GM13977 (cell line): ENCODE results near the gene VWA3A.

ENCODE experiments used
- DNase-seq: peaks from one replicate; pipeline ENCODE4 v3.0.0; 2012; ENCODE audit warnings: low spot score
- in situ Hi-C: fragments of 300-500 bp; cut with MboI; formaldehyde crosslinking; loops from one replicate; pipeline ENCODE4 v1.12.0; 2022; ENCODE audit warnings: low sequenced_read_pairs, low pct_unique_long_range_greater_than_20kb, mixed read lengths, inconsistent platforms; ENCODE audit not compliant: unreplicated experiment
- TF ChIP-seq, protein P1 (sequence below): IDR thresholded peaks from 2 replicates; pipeline ENCODE4 v1.5.1; 2012; ENCODE audit warnings: mild to moderate bottlenecking, control low read depth; ENCODE audit not compliant: insufficient read depth; ENCODE audit errors: extremely low read depth, missing control alignments

The VWA3A gene

DNA sequence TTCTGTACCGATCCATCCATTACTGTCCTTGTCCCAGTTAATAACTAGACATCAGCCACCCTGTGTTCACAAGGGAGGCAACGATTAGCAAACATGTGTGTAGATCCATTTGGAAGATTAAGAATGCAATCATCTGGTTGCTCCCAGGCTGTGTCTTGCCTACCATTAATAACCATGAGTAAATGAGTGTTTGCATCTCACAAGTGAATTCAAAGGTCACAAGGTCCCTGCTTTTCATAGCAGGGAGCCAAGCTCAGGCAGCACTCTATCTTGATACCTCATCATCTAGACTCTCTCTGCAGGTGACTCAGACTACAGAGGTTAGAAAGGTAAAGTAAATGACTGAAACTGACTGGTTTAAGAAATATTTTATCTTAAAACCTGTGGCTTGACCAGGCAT lies 25.3 kb downstream of the VWA3A start:
- TF ChIP-seq, protein P1, sequence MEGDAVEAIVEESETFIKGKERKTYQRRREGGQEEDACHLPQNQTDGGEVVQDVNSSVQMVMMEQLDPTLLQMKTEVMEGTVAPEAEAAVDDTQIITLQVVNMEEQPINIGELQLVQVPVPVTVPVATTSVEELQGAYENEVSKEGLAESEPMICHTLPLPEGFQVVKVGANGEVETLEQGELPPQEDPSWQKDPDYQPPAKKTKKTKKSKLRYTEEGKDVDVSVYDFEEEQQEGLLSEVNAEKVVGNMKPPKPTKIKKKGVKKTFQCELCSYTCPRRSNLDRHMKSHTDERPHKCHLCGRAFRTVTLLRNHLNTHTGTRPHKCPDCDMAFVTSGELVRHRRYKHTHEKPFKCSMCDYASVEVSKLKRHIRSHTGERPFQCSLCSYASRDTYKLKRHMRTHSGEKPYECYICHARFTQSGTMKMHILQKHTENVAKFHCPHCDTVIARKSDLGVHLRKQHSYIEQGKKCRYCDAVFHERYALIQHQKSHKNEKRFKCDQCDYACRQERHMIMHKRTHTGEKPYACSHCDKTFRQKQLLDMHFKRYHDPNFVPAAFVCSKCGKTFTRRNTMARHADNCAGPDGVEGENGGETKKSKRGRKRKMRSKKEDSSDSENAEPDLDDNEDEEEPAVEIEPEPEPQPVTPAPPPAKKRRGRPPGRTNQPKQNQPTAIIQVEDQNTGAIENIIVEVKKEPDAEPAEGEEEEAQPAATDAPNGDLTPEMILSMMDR, result no peak
- DNase-seq, result no peak
- in situ Hi-C loops, result no loop called here

DNA sequence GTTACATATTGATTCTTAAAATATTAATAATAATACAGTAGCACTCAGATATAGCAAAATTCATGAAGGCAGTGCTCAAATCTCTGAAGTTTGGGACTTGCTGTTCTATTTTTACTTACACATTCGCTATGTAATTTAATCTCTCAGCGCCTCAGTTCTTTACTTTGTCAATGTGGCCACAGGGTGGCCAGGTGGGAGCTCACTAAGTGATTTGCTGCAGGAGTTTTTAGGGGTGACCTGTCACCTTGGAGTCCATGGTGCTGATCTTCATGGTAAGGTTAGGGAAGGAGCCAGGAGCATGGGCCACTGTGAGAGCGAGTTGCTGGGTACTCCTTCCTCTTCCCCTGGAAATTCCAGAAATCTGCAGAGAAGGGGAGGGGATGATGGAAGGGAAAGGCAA lies 28.1 kb downstream of the VWA3A start:
- TF ChIP-seq, protein P1, result no peak
- no peak for DNase-seq
- in situ Hi-C loops, result no loop called here

DNA sequence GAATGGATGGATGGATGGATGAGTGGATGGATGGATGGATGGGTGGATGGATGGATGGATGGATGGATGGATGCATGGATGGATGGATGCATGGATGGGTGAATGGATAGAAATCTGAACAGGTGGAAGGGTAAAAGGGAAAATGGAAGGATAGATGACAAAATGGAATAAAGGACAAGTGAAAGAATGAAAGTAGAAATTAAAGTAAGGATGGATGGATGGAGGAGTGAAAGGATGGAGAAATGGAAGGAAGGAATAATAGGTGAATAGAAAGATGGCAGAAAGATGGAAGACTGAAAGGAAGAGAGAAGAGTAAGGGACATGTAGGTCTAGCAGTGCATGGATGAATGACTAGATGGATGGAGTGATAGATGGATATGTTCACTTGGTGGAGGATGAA lies 29.9 kb downstream of the VWA3A start:
- in situ Hi-C loops, result no loop called here
- TF ChIP-seq, protein P1, result no peak
- DNase-seq, result no peak

DNA sequence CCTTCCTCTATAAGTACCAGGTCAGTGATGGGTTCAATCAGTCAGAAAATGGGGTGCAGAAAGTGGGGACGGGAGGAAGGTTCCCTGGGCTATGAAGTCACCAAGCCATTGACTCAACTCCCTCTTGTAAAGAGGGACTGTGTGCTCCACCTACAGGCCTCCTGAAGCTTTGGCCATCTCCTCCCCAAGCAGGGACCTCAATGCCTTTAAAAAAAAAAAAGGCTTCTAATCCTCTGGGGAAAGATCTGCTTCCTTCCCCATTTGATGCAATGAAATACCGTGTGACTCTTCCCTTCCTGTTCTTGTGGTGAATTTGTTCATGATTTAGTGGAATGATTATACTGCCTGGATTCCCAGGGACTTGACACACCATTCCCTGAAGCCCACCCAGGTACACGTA lies 30.8 kb downstream of the VWA3A start:
- in situ Hi-C loops, result no loop called here
- TF ChIP-seq, protein P1, result peak; percentile 16
- DNase-seq, result no peak

DNA sequence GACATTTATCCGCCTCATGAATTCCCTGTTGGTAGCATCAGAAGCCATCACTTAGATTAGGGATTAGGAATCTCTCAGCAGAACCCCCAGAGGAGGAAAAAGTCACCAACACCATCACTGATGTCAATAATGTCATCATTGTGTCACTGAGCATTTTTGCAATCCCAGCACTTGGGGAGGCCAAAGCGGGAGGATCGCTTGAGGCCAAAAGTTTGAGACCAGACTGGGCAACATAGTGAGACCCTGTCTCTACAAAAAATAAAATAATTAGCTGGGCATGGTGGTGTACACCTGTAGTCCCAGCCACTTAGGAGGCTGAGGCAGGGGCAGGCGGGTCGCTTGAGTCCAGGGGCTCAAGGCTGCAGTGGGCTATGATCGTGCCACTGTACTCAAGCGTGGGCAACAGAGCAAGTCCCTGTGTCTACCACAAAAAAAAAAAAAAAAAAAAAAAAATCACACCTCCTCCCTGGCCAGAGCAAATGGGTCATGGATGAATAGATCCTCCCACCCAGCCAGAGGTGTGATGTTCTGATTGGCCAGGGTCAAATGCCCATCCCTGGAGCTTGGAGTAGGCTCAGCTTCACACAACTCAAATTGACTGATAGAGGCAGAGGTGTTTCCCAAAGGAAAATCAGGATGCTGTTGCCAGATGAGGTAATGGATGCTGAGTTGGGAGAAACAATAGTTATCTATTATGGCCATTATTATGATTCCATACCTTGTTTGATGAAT lies 31.6 kb downstream of the VWA3A start:
- TF ChIP-seq, protein P1, result no peak
- DNase-seq, result no peak
- in situ Hi-C loops, result no loop called here

DNA sequence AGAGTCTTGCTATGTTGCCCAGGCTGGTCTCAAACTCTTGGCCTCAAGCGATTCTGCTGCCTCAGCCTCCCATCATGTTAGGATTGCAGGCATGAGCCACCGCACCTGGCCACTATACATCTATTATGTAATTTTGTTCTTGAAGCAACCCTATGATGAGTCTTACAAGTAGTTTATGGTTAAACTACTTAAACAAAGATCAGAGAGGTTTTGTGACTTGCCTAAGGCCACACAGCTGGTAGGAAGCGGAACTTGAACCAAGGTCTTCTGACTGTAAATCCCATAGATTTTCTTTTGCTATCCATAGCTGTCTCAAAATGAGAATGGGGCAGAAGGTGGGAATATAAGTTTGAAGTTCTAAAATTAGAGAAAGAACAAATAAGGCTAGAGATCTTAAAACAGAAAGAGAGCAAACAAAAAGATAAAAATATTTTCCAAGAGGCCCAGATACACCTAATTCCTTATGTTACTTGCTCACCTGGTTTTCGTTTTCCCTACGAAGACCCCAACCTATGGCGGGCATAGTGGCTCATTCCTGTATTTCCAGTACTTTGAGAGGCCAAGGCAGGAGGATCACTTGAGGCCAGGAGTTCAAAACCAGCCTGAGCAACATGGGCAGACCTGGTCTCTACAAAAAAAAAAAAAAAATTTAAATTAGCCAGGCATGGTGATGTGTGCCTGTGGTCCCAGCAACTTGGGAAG lies 32.4 kb downstream of the VWA3A start:
- in situ Hi-C loops, result no loop called here
- no peak for DNase-seq
- TF ChIP-seq, protein P1, result no peak
